K562 treated with DMSO at 1 percent for 48 hours (cell line): ENCODE data around the gene GPRIN3. TPM values are rescaled to one million over a fixed set of nuclear protein-coding genes. Genes with fewer than 3 reads are reported as not detected.

ENCODE experiments used
- total RNA-seq: library from RNA; unstranded; fragments of 300-600 nt; gene quantifications from 2 replicates; pipeline ENCODE4 v1.2.3, GENCODE V29; 2022; ENCODE audit warnings: low replicate concordance; ENCODE audit errors: extremely low read depth

GPRIN3 gene
- total RNA-seq = not detected in 2 replicates

GRCh38 chr4:89307446-89308160, at the start of gene GPRIN3:
GPRIN3 (minus strand) TSS chr4:89307800; CDS start chr4:89250110, 57,690 bp downstream.

Other genes with a start within 250 kb of the GPRIN3 start
- not detected in 2 replicates for gene TIGD2, start 196.3 kb downstream of the GPRIN3 start, total RNA-seq